GM10248 (cell line): ENCODE results near the gene DMWD.

Experiments used
- CTCF ChIA-PET: fragments of 300-600 bp; sonication (Branson Sonifier 250); formaldehyde crosslinking; extraction: SDS; loops from one replicate; lab custom pipeline; 2021; ENCODE audit warnings: antibody characterized with exemption; lab: Yijun Ruan, JAX
- POLR2A ChIA-PET: fragments of 350-650 bp; sonication (Branson Sonifier 250); formaldehyde crosslinking; extraction: SDS; loops from one replicate; lab custom pipeline; 2020; ENCODE audit warnings: antibody characterized with exemption; lab: Yijun Ruan, JAX
- DNase-seq: peaks from one replicate; pipeline ENCODE4 v3.0.0; 2012; ENCODE audit errors: extremely low spot score
- CTCF ChIP-seq: IDR thresholded peaks from 2 replicates; pipeline ENCODE4 v1.5.1; 2012; ENCODE audit warnings: mild to moderate bottlenecking, low read depth; ENCODE audit errors: extremely low read depth, missing control alignments, control extremely low read depth

Gene DMWD

GRCh38 chr19:45768655-45768983 lies 24.0 kb downstream of the DMWD start:
- POLR2A ChIA-PET: interaction anchor here (0.8 to 1.5 kb wide), 6 partner anchors 11 to 300 kb away, joined by 3 to 9 read pairs (median 3); partner anchors contain the start of gene IRF2BP1
- no peak for TF ChIP-seq CTCF
- DNase-seq: no peak
- CTCF ChIA-PET: interaction anchor here (0.9 to 5.8 kb wide), 17 partner anchors 9 to 260 kb away, joined by 3 to 77 read pairs (median 9); partner anchors contain the start of genes DMPK, DMWD, FBXO46 and FOXA3

DNA sequence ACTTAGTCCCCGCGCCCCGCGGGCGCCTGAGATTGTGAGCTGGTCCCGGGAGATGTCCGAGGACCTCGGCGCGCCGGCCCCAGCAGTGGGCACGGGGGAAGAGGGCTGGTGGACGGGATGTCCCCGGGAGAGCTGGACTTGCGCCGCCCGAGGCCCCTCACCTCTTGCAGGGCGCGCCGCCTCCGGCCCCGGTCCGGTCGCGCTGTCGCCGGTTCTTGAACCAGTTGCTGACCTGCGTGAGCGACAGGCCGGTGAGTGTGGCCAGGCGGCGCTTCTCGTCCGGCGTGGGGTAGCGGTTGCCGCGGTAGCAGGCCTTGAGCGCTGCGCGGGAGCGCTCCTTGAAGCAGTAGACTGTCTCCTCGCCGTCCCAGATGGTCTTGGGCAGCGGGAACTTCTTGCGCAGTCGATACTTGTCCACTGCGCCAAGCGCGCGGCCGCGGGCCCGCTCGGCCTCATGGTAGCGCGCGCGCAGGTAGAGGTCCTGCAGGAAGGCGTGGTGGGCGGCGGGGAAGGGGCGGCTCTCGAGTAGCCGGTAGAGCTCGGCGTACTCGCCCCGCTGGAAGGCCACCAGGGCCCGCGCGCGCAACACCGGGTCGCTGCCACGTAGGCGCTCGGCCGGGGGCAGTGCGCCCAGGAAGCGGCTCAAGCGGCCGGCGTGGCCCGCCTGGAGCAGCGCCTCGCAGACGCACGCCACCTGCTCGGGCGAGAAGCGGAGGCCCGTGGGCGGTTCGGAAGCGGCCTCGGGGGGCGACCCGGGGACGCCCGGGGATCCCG lies 24.6 kb downstream of the DMWD start:
- no peak for TF ChIP-seq CTCF
- peak; percentile 63 for DNase-seq
- POLR2A ChIA-PET: interaction anchor here (1.0 to 1.5 kb wide), 2 partner anchors 11 to 38 kb away, joined by 3 to 9 read pairs; no protein-coding TSS in a partner anchor
- CTCF ChIA-PET: interaction anchor here (1.4 to 5.8 kb wide), 10 partner anchors 10 to 261 kb away, joined by 4 to 77 read pairs (median 17); partner anchors contain the start of genes DMPK, DMWD, FOXA3 and QPCTL

- no peak for TF ChIP-seq CTCF
- CTCF ChIA-PET: interaction anchor here (3.4 to 5.8 kb wide), 3 partner anchors 13 to 75 kb away, joined by 20 to 63 read pairs (median 30); partner anchors contain the start of genes DMPK, QPCTL and SNRPD2
- POLR2A ChIA-PET: no interaction called here
- DNase-seq: no peak
These were observed 25.2 kb downstream of the DMWD start for GRCh38 chr19:45767410-45767880.

DNA sequence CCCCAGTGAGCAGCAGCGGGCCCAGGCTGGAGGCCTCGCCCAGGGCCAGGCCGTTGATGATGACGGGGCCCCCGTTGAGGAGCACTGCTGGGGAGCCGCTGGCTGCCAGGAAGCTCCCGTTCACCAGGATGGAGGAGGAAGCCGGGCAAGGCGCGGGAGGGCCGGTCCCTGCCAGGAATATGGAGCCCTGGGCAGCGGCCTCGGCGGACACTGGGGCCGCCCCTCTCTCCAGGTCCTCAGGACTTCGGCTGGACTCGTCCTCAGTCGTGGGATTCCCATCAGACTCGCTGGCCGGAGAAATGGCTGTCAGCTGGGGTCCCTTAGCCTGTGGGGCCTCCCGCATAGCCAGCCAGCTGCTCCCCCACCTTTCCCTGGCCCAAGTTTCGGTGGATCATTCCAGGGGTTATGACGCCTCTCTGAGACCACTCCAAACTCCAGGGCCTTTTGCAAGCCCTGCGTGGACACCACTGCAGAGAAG lies 25.7 kb downstream of the DMWD start:
- no peak for TF ChIP-seq CTCF
- POLR2A ChIA-PET: no interaction called here
- DNase-seq: no peak
- CTCF ChIA-PET: interaction anchor here (5.0 to 5.8 kb wide), 2 partner anchors 13 to 14 kb away, joined by 30 to 63 read pairs; partner anchors contain the start of gene DMPK

GRCh38 chr19:45766296-45766868 lies 26.3 kb downstream of the DMWD start:
- no peak for DNase-seq
- TF ChIP-seq CTCF: no peak
- POLR2A ChIA-PET: no interaction called here
- CTCF ChIA-PET: interaction anchor here (1.0 to 5.0 kb wide), 2 partner anchors 12 to 68 kb away, joined by 3 to 30 read pairs; no protein-coding TSS in a partner anchor

- TF ChIP-seq CTCF: no peak
- DNase-seq: no peak
- POLR2A ChIA-PET: no interaction called here
- CTCF ChIA-PET: interaction anchor here (1.0 kb wide), 1 partner anchor 69 kb away, joined by 3 read pairs; no protein-coding TSS in a partner anchor
These were observed 26.8 kb downstream of the DMWD start for GRCh38 chr19:45765702-45766295.
